ENCODE data around the gene MEI1. TPM values are rescaled to one million over a fixed set of nuclear protein-coding genes. Genes with fewer than 3 reads are reported as not detected.

MEI1 gene
- total RNA-seq, 1 experiment from 2014 or later = 0.20 TPM

GRCh38 chr22:41650821-41651220 is 48.5 kb upstream of the MEI1 start:
- Histone ChIP-seq H2BK20ac (ENCODE audit: low read depth, low read length, poor library complexity, severe bottlenecking) (no peak overlapping the region), H3K79me1 (ENCODE audit: insufficient read depth, low read depth, low read length, poor library complexity, severe bottlenecking) (no peaks in the 10 kb centered on the region), H3K9ac (ENCODE audit: extremely low read depth, insufficient read length, low read length) (no peak overlapping the region), H2BK5ac (ENCODE audit: insufficient read length, low read length) (no peak overlapping the region), H3K79me2 (ENCODE audit: insufficient read depth, low read length) (no peaks in the 10 kb centered on the region), H3K27ac (ENCODE audit: insufficient read length, low read depth, low read length) (no peak overlapping the region), H3K23ac (ENCODE audit: insufficient read length, low read depth, low read length) (no peak overlapping the region), H4K20me1 (ENCODE audit: control insufficient read depth, insufficient read depth, insufficient read length) (no peaks in the 10 kb centered on the region), H3K27me3 (ENCODE audit: insufficient read depth, low read length) (no peaks in the 10 kb centered on the region), H2AFZ (ENCODE audit: low read length) (no peak overlapping the region), H4K91ac (ENCODE audit: insufficient read length, low read depth, low read length) (no peak overlapping the region), H4K8ac (replicated peaks; ENCODE audit: insufficient read length, low read depth, low read length) (no peak overlapping the region), H2BK15ac (ENCODE audit: low read depth, low read length) (no peak overlapping the region), H3K23me2 (ENCODE audit: insufficient read length, low read depth, low read length, poor library complexity, severe bottlenecking) (no peaks in the 10 kb centered on the region), H3K4ac (ENCODE audit: low read depth, low read length) (no peak overlapping the region), H3K56ac (ENCODE audit: insufficient read length, low read depth, low read length) (no peak overlapping the region), H3K4me2 (ENCODE audit: insufficient read depth, insufficient read length, low read length) (no peak overlapping the region), H3K18ac (ENCODE audit: insufficient read length, low read depth, low read length) (no peak overlapping the region), H2BK120ac (ENCODE audit: low read depth, low read length, poor library complexity, severe bottlenecking) (no peak overlapping the region), H3K9me3 (ENCODE audit: control insufficient read depth, low read depth, low read length) (no peaks in the 10 kb centered on the region), H4K5ac (ENCODE audit: insufficient read length, low read depth, low read length) (no peak overlapping the region), H3T11ph (ENCODE audit: low read length) (no peak overlapping the region), H2AK5ac (ENCODE audit: insufficient read length, low read length) (no peak overlapping the region), H2BK12ac (ENCODE audit: insufficient read length, low read depth, low read length) (no peak overlapping the region), H3K4me1 (ENCODE audit: insufficient read depth, low read length) (no peaks in the 10 kb centered on the region), H3K14ac (ENCODE audit: insufficient read depth, low read length) (no peak overlapping the region)
- Mint-ChIP-seq H3K9me3 (no peaks in the 10 kb centered on the region), H3K4me1 (no peaks in the 10 kb centered on the region), H3K27me3 (ENCODE audit: low read depth) (no peaks in the 10 kb centered on the region), H3K4me3 (no peak overlapping the region), H3K36me3 (ENCODE audit: insufficient read depth in 1 of 3, low read depth in 3 of 3) (peaks cover 43 to 86% (median 85%) of the 10 kb centered on the region in 3 experiments), H3K27ac (no peak overlapping the region; a peak in 1 of 7 replicates)
- TF ChIP-seq CTCF (conservative IDR thresholded peaks at IDR 0.05) = no peak
- no CpG with 5 or more reads among the region's 11 CpGs for WGBS (ENCODE audit: extremely low coverage, insufficient read length, low lambda C conversion rate)
- DNase-seq = no peak

Data from H9 (cell line).